ENCODE data around the gene MAML2. TPM values are rescaled to one million over a fixed set of nuclear protein-coding genes. Genes with fewer than 3 reads are reported as not detected.

MAML2 gene
- polyA plus RNA-seq, 1 of the 3 experiments (the other 2 are of a cell fraction) = 20.1 TPM

DNA sequence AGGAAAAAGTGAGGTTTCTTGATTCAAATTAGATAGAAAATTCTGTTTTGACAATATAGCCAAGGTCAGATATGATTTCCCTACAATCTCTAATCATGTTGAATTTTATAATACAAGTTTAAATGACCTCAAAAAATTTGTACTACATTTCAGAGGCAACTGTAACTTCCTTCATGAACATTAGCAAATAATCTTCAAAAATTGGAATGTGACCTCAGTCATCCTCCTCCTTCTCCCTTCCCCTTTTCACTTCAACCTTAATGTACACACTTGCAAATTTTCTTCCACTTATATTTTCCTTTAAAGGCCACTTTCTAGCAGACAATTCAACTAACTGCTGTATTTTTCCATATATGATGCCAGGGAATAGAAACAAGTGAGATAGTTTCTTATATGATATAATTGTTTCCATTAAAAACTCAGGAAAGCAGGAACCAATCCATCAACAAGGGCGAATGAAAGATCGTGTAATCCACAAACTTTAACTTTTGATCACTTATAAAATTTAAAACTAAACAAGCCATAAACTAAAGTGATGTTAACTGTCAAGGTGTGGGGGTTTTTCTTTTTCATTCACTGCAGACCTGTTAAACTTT lies 60.3 kb downstream of the MAML2 start (continued):
- TF ChIP-seq, protein P1, sequence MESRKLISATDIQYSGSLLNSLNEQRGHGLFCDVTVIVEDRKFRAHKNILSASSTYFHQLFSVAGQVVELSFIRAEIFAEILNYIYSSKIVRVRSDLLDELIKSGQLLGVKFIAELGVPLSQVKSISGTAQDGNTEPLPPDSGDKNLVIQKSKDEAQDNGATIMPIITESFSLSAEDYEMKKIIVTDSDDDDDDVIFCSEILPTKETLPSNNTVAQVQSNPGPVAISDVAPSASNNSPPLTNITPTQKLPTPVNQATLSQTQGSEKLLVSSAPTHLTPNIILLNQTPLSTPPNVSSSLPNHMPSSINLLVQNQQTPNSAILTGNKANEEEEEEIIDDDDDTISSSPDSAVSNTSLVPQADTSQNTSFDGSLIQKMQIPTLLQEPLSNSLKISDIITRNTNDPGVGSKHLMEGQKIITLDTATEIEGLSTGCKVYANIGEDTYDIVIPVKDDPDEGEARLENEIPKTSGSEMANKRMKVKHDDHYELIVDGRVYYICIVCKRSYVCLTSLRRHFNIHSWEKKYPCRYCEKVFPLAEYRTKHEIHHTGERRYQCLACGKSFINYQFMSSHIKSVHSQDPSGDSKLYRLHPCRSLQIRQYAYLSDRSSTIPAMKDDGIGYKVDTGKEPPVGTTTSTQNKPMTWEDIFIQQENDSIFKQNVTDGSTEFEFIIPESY (IDR thresholded peaks at IDR 0.05; ENCODE audit: borderline replicate concordance, low read depth) = no peak
- TF ChIP-seq YY1 (IDR thresholded peaks at IDR 0.05; ENCODE audit: low read depth) (no peak), TEAD4 (IDR thresholded peaks at IDR 0.05; ENCODE audit: borderline replicate concordance, insufficient read depth) (no peak), FOXM1 (IDR thresholded peaks at IDR 0.05; ENCODE audit: low read depth) (no peak), POLR2AphosphoS5 (IDR thresholded peaks at IDR 0.05; ENCODE audit: low read depth, low read length) (no peak), GATA2 (CRISPR knock-in tag; IDR thresholded peaks at IDR 0.05) (no peak)

DNA sequence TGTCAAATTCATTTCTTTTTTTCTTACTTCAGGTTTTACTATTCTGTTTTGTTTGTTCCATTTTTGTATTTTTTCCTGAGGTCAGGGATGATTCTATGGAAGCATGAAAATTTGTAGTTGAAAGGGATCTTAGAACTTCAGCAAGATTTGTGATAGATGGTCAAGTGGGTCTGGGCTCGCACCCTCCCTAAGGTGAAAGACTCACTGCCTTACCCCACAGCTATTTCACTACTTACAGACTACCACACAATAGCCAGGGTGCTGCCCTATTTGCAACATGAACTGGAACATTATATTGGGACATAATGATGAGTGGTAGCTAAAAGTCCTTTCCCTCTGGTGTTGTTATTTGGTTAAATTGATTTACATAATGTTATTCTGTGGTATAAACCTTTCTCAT lies 62.6 kb downstream of the MAML2 start:
- Histone ChIP-seq H3K27ac (ENCODE audit: low read depth in 2 of 2, low read length in 1 of 2) (peak overlapping the region; percentile 50 to 84), H3K4me2 (peak overlapping the region; percentile 33), H3F3A (replicated peaks; ENCODE audit: insufficient read depth) (peaks cover 40% of the 10 kb centered on the region), H3K9ac (peak overlapping the region; percentile 34; the same call in 1 of the 2 replicates), H2AFZ (ENCODE audit: low read depth) (no peak overlapping the region), H3K9me2 (no peaks in the 10 kb centered on the region), H3K9me3 (no peaks in the 10 kb centered on the region), H3K27me3 (ENCODE audit: insufficient read depth) (no peaks in the 10 kb centered on the region), H3K36me3 (replicated peaks in 1 of 2; ENCODE audit: control insufficient read depth in 1 of 2, insufficient read depth in 2 of 2, low read length in 1 of 2) (peaks cover 0 to 9% of the 10 kb centered on the region in 2 experiments), H3K79me2 (ENCODE audit: insufficient read depth) (peaks cover 90% of the 10 kb centered on the region), H3K4me3 (ENCODE audit: low read depth in 2 of 2, low read length in 1 of 2) (no peak overlapping the region), H4K20me1 (ENCODE audit: insufficient read depth) (no peaks in the 10 kb centered on the region; the same call in 1 of the 2 replicates), H3K4me1 (ENCODE audit: control insufficient read depth in 1 of 2, insufficient read depth in 2 of 2, low read depth in 1 of 2, low read length in 1 of 2) (peaks cover 8 to 59% of the 10 kb centered on the region in 2 experiments; a peak in 3 of 4 replicates)
- CTCF ChIA-PET = interaction anchor here (1.1 to 1.2 kb wide), 2 partner anchors 43 to 63 kb away, joined by 3 to 5 read pairs; partner anchors contain the start of gene MAML2
- TF ChIP-seq TCF12 (IDR thresholded peaks at IDR 0.05) (no peak), JUND (IDR thresholded peaks at IDR 0.05) (no peak), SIN3A (IDR thresholded peaks at IDR 0.05; ENCODE audit: borderline replicate concordance, low read depth, low read length) (no peak), TEAD4 (IDR thresholded peaks at IDR 0.05; ENCODE audit: borderline replicate concordance, insufficient read depth) (no peak), ELF1 (IDR thresholded peaks at IDR 0.05) (no peak), EZH2phosphoT487 (IDR thresholded peaks at IDR 0.05; ENCODE audit: borderline replicate concordance, low read depth) (no peak), FOSL2 (IDR thresholded peaks at IDR 0.05; ENCODE audit: borderline replicate concordance, low read depth) (no peak), RXRA (IDR thresholded peaks at IDR 0.05; ENCODE audit: borderline replicate concordance, low read depth) (no peak), YY1 (IDR thresholded peaks at IDR 0.05; ENCODE audit: low read depth) (no peak), GABPA (IDR thresholded peaks at IDR 0.05; ENCODE audit: low read depth) (no peak), EP300 (IDR thresholded peaks at IDR 0.05; ENCODE audit: borderline replicate concordance in 1 of 2, low read depth in 1 of 2, low read length in 1 of 2) (no peak), GATA2 (CRISPR knock-in tag; IDR thresholded peaks at IDR 0.05) (no peak), RAD21 (IDR thresholded peaks at IDR 0.05; ENCODE audit: low read length) (no peak), NRF1 (IDR thresholded peaks at IDR 0.05; ENCODE audit: low read depth, low read length) (no peak), MEF2A (IDR thresholded peaks at IDR 0.05; ENCODE audit: borderline replicate concordance, low read depth) (no peak), NFIC (IDR thresholded peaks at IDR 0.05; ENCODE audit: borderline replicate concordance) (no peak)
- TF ChIP-seq, protein P1 (IDR thresholded peaks at IDR 0.05; ENCODE audit: borderline replicate concordance, low read depth) = no peak
- TF ChIP-seq, protein P2, sequence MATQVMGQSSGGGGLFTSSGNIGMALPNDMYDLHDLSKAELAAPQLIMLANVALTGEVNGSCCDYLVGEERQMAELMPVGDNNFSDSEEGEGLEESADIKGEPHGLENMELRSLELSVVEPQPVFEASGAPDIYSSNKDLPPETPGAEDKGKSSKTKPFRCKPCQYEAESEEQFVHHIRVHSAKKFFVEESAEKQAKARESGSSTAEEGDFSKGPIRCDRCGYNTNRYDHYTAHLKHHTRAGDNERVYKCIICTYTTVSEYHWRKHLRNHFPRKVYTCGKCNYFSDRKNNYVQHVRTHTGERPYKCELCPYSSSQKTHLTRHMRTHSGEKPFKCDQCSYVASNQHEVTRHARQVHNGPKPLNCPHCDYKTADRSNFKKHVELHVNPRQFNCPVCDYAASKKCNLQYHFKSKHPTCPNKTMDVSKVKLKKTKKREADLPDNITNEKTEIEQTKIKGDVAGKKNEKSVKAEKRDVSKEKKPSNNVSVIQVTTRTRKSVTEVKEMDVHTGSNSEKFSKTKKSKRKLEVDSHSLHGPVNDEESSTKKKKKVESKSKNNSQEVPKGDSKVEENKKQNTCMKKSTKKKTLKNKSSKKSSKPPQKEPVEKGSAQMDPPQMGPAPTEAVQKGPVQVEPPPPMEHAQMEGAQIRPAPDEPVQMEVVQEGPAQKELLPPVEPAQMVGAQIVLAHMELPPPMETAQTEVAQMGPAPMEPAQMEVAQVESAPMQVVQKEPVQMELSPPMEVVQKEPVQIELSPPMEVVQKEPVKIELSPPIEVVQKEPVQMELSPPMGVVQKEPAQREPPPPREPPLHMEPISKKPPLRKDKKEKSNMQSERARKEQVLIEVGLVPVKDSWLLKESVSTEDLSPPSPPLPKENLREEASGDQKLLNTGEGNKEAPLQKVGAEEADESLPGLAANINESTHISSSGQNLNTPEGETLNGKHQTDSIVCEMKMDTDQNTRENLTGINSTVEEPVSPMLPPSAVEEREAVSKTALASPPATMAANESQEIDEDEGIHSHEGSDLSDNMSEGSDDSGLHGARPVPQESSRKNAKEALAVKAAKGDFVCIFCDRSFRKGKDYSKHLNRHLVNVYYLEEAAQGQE (IDR thresholded peaks at IDR 0.05; ENCODE audit: low read depth, low read length) = no peak
- TF ChIP-seq, protein P3, sequence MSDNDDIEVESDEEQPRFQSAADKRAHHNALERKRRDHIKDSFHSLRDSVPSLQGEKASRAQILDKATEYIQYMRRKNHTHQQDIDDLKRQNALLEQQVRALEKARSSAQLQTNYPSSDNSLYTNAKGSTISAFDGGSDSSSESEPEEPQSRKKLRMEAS (IDR thresholded peaks at IDR 0.05; ENCODE audit: low read depth) = no peak
- TF ChIP-seq, protein P4, sequence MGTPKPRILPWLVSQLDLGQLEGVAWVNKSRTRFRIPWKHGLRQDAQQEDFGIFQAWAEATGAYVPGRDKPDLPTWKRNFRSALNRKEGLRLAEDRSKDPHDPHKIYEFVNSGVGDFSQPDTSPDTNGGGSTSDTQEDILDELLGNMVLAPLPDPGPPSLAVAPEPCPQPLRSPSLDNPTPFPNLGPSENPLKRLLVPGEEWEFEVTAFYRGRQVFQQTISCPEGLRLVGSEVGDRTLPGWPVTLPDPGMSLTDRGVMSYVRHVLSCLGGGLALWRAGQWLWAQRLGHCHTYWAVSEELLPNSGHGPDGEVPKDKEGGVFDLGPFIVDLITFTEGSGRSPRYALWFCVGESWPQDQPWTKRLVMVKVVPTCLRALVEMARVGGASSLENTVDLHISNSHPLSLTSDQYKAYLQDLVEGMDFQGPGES (IDR thresholded peaks at IDR 0.05; ENCODE audit: low read depth, low read length) = no peak
- WGBS (ENCODE audit: low lambda C conversion rate) = 86% methylated on average over 1 of the region's 1 CpG
- no peak for DNase-seq
- POLR2A ChIA-PET = interaction anchor here (0.6 kb wide), 1 partner anchor 63 kb away, joined by 5 read pairs; the partner anchor contains the start of gene MAML2

Data from SK-N-SH (cell line).